HepG2 (cell line): ENCODE results near the gene ARMC3.

Experiments used
- CTCF ChIP-seq: sonication (generic); formaldehyde crosslinking; IDR thresholded peaks from 2 replicates; pipeline ENCODE4 v1.5.0; 2020; ENCODE audit warnings: mild to moderate bottlenecking, missing genetic modification reagents, moderate library complexity
- ELK4 ChIP-seq: sonication (generic); formaldehyde crosslinking; IDR thresholded peaks from 2 replicates; pipeline ENCODE4 v1.9.0; 2021; ENCODE audit warnings: missing genetic modification reagents, borderline replicate concordance
- EZH2 ChIP-seq: conservative IDR thresholded peaks from 2 replicates; pipeline ENCODE4 v1.6.1; 2012; ENCODE audit warnings: mild to moderate bottlenecking, low read depth, low read length, moderate library complexity
- MAX ChIP-seq: IDR thresholded peaks from 2 replicates; pipeline ENCODE4 v1.6.1; 2012; ENCODE audit warnings: inconsistent platforms
- MBD4 ChIP-seq: IDR thresholded peaks from 2 replicates; pipeline ENCODE4 v1.6.1; 2012; ENCODE audit warnings: low read length, inconsistent platforms, borderline replicate concordance
- PATZ1 ChIP-seq: sonication (generic); formaldehyde crosslinking; IDR thresholded peaks from 2 replicates; pipeline ENCODE4 v1.4.0; 2020; ENCODE audit warnings: missing genetic modification reagents
- POLR2A ChIP-seq, 2 experiments: IDR thresholded peaks; 2 replicates each; pipeline ENCODE4 v1.6.1; 2011; ENCODE audit warnings: low read depth in 2 of 2, low read length in 2 of 2, mild to moderate bottlenecking in 1 of 2, moderate library complexity in 1 of 2; ENCODE audit not compliant: insufficient read depth in 1 of 2
- STAT6 ChIP-seq: sonication (generic); formaldehyde crosslinking; IDR thresholded peaks from 2 replicates; pipeline ENCODE4 v1.4.0; 2020; ENCODE audit warnings: missing genetic modification reagents, mild to moderate bottlenecking, borderline replicate concordance
- USF2 ChIP-seq, 2 experiments: sonication (generic) in 1 of 2; formaldehyde crosslinking in 1 of 2; IDR thresholded peaks; 2 replicates each; pipeline versions ENCODE4 v1.5.1 to v1.6.1; 2011 to 2020; ENCODE audit warnings: borderline replicate concordance in 1 of 2, low read depth in 1 of 2, low read length in 1 of 2, mild to moderate bottlenecking in 1 of 2, missing genetic modification reagents in 1 of 2, moderate library complexity in 1 of 2
- ZNF362 ChIP-seq: sonication (generic); formaldehyde crosslinking; IDR thresholded peaks from 2 replicates; pipeline ENCODE4 v1.4.0; 2020; ENCODE audit warnings: missing genetic modification reagents, mild to moderate bottlenecking, borderline replicate concordance

- TF ChIP-seq USF2 (IDR thresholded peaks at IDR 0.05; ENCODE audit: low read depth, low read length) (no peak), USF2 (CRISPR knock-in tag; IDR thresholded peaks at IDR 0.05; ENCODE audit: borderline replicate concordance) (no peak), MBD4 (no peak), POLR2A (IDR thresholded peaks at IDR 0.05; ENCODE audit: insufficient read depth in 1 of 2, low read depth in 2 of 2, low read length in 2 of 2) (no peak), CTCF (no peak), ZNF362 (CRISPR knock-in tag) (no peak), STAT6 (CRISPR knock-in tag) (no peak), ELK4 (CRISPR knock-in tag) (no peak), PATZ1 (CRISPR knock-in tag) (no peak), EZH2 (0 out of 2 replicates have a peak, but pooled peaks have one; percentile 49), MAX (no peak)
These were observed 687 bp upstream of the ARMC3 start for GRCh38 chr10:22927166-22927565.
